Activated T-cell treated with anti-CD3 and anti-CD28 coated beads, Interleukin-2, amount 50 U/mL, for 4 hours (primary cell): Measurements from ENCODE around the gene ABHD16A. TPM values are rescaled to one million over a fixed set of nuclear protein-coding genes. Genes with fewer than 3 reads are reported as not detected.

Experiments used
- ATAC-seq, 2 donors: fragments of 200-7000 bp; cut with Tn5 transposase; one replicate each; pipeline ENCODE4 v1.10.0; 2021
- DNase-seq: peaks from one replicate; pipeline ENCODE4 v3.0.0-alpha.2; 2020
- H3K27me3 Mint-ChIP-seq: one replicate; pipeline ENCODE4 v1.8.0; 2021; ENCODE audit warnings: low read depth, mixed read lengths
- H3K36me3 Mint-ChIP-seq: one replicate; pipeline ENCODE4 v1.8.0; 2022; ENCODE audit warnings: mixed read lengths; ENCODE audit not compliant: insufficient read depth
- H3K4me1 Mint-ChIP-seq: one replicate; pipeline ENCODE4 v1.8.0; 2021; ENCODE audit warnings: low read depth, mixed read lengths
- H3K4me3 Mint-ChIP-seq: one replicate; pipeline ENCODE4 v1.8.0; 2021; ENCODE audit warnings: mild to moderate bottlenecking, moderate library complexity, mixed read lengths
- H3K9me3 Mint-ChIP-seq: one replicate; pipeline ENCODE4 v1.8.0; 2021; ENCODE audit warnings: mixed read lengths
- total RNA-seq, 3 donors: library from RNA; stranded (reverse); gene quantifications; one replicate each; pipeline ENCODE4 v1.2.1, GENCODE V29; 2021

Gene ABHD16A
- total RNA-seq, 3 donors from 2014 or later: 33.9 to 38.1 (median 35.2) TPM

DNA sequence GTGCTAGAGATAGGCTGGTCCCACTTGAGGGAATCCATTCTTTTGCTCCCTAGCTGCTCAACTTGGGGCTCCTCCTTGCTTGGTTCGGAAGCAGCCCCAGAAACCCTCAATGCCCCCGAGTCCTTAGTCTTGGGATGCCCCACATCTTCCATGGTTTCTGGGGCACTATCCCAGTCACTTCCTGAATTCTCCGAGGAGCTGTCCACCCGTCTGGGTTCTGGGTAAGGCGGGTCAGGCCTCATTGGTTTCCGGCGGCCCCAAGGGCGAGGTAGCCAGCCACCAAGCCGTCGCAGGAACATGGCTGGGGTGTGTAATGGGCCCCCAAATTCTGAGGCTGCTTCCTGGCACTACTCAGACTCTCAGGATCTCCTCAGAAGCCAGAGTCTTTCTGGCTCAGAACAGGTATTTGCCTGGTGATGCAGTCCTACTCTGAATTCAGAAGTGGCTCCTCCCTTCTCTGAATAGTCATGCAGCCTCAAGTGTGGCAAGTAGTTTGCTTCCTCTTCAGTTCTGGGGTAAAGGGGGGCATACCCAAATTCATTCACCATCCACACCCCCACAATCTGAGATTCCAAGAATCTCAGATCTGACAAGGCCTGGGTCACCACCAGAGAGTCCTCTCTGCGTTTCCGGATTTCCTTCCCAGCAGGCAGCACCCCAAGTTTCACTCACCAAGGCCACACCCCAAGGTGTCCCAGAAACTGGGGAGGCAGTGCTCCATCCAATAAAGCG, 43.3 kb downstream of the ABHD16A start:
- DNase-seq: no peak
- H3K36me3 Mint-ChIP-seq: peaks cover 27% of the 10 kb centered on the region
- peaks cover 73% of the 10 kb centered on the region for H3K4me1 Mint-ChIP-seq
- H3K27me3 Mint-ChIP-seq: no peaks in the 10 kb centered on the region
- H3K4me3 Mint-ChIP-seq: peak overlapping the region; percentile 94
- ATAC-seq: peak; percentile 57 to 66
- H3K9me3 Mint-ChIP-seq: no peaks in the 10 kb centered on the region

GRCh38 chr6:31658983-31659648, 44.0 kb downstream of the ABHD16A start:
- H3K36me3 Mint-ChIP-seq: peaks cover 23% of the 10 kb centered on the region
- H3K9me3 Mint-ChIP-seq: no peaks in the 10 kb centered on the region
- no peaks in the 10 kb centered on the region for H3K27me3 Mint-ChIP-seq
- peaks cover 67% of the 10 kb centered on the region for H3K4me1 Mint-ChIP-seq
- ATAC-seq: no peak
- DNase-seq: no peak
- peak overlapping the region; percentile 94 for H3K4me3 Mint-ChIP-seq

GRCh38 chr6:31658158-31658688, 44.9 kb downstream of the ABHD16A start:
- H3K4me3 Mint-ChIP-seq: peak overlapping the region; percentile 94
- H3K36me3 Mint-ChIP-seq: peaks cover 14% of the 10 kb centered on the region
- H3K27me3 Mint-ChIP-seq: no peaks in the 10 kb centered on the region
- H3K9me3 Mint-ChIP-seq: no peaks in the 10 kb centered on the region
- H3K4me1 Mint-ChIP-seq: peaks cover 63% of the 10 kb centered on the region
- ATAC-seq (no peak), DNase-seq (no peak)

DNA sequence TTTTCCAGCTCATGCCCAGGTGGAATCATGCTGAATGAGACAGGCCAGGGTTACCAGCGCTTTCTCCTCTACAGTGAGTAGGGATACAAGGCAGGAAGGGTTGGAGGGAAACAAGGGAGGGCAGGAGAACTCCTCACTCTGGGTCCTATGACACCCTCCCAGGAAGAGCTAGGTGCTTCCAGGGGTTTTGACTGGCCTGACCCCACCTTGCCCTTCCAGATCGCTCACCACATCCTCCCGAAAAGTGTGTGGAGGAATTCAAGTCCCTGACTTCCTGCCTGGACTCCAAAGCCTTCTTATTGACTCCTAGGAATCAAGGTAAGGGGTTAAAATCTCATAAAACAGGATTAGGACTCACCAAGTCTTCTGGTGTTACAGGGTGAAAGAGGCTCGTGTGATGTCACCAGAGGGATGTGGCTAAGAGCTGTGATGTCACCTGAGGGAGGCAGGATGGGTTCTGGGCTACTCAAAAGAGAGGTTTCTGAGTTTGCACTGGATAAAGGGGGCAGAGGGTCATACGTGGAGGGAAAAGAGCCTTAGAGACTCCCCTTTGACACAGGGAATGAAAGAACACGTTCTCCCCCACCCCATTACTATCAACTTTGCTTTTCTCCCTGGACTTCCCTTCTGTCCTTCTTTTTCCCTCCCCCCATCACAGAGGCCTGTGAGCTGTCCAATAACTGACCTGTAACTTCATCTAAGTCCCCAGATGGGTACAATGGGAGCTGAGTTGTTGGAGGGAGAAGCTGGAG, 45.5 kb downstream of the ABHD16A start:
- ATAC-seq (no peak), DNase-seq (no peak)
- Mint-ChIP-seq H3K4me3 (peak overlapping the region; percentile 64), H3K27me3 (no peaks in the 10 kb centered on the region), H3K36me3 (peaks cover 11% of the 10 kb centered on the region), H3K4me1 (peaks cover 64% of the 10 kb centered on the region), H3K9me3 (no peaks in the 10 kb centered on the region)

DNA sequence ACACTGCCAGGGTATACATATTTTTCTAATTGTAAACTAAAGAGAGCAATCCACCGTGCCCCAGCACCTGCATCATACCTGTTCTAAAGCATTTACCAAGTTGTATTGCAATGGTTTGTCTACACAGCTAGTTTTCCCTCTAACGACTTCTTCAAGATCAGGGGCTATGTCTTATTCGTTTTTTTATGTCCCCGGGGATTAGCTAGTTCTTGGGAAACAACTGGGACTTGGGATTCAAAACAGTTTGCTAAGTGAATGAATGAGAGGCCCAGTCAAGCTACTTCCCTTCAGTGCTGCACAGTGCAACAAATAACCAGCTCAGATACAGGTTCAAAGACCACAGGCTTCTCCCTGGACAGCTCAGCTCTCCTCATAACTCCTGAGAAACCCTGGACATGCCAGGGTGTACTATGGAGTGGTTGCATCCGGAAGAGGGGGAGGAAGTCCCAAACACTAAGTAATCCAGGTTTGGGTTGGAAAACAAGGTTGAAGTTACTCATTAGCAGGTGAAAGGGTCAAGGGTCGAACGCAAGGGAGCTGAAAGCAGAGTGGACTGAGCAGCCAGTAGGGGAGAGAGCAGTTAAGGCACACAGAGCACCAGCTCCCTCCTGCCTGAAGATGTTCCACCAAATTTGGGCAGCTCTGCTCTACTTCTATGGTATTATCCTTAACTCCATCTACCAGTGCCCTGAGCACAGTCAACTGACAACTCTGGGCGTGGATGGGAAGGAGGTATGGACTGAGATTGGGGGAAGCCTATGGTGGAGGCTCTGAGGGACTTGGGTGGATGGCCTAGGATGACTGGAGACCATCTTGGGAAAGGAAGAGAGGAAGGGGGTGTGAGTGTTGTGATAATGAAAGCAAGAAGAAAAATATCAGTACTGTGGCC, 47.5 kb downstream of the ABHD16A start, which contains the start of gene APOM:
Gene APOM, plus strand, starts transcription at position 546 of the 889 bp plus-strand sequence. Its CDS starts 73 bp downstream, at position 619.
- peaks cover 62% of the 10 kb centered on the region for H3K4me1 Mint-ChIP-seq
- H3K4me3 Mint-ChIP-seq: no peak within 1 kb of the TSS
- H3K36me3 Mint-ChIP-seq: peaks cover 15% of the 10 kb centered on the region
- ATAC-seq (no peak), DNase-seq (no peak)
- no peaks in the 10 kb centered on the region for H3K27me3 Mint-ChIP-seq
- H3K9me3 Mint-ChIP-seq: no peaks in the 10 kb centered on the region

DNA sequence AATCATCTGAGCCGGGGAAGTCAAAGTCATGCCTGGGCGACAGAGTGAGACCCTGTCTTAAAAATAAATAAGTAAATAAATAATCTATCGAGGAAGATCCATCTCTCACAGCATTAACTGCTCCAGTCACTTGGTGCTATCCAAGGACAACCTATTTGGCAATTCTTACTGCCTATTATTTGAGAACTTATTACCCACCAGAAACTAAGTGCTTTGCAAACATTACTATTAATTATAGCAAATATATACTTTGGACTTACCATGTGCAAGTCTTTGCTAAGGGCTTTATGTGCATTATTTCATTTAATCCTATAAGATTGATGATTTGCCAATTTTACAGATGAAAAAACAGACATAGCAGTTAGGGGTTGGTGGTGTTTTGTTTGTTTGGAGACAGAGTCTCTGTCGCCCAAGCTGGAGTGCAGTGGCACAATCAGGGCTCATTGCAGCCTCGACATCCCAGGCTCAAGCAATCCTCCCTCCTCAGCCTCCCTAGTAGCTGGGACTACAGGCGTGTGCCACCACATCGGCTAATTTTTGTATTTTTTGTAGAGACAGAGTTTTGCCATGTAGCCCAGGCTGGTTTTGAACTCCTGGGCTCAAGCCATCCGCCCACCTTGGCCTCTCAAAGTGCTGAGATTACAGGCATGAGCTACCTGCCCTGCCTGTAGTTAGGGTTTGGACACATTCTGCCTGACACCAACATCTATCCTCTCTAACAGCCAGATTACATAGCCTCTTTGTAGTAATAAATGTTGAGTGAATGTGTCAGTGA, 48.4 kb downstream of the ABHD16A start:
- H3K4me1 Mint-ChIP-seq: peaks cover 62% of the 10 kb centered on the region
- DNase-seq (no peak), ATAC-seq (no peak)
- H3K36me3 Mint-ChIP-seq: peaks cover 19% of the 10 kb centered on the region
- H3K27me3 Mint-ChIP-seq: no peaks in the 10 kb centered on the region
- H3K9me3 Mint-ChIP-seq: no peaks in the 10 kb centered on the region
- no peak overlapping the region for H3K4me3 Mint-ChIP-seq

GRCh38 chr6:31652925-31653724, 50.0 kb downstream of the ABHD16A start:
- H3K4me1 Mint-ChIP-seq: peaks cover 53% of the 10 kb centered on the region
- peaks cover 28% of the 10 kb centered on the region for H3K36me3 Mint-ChIP-seq
- peak; percentile 63 to 64 for ATAC-seq
- H3K27me3 Mint-ChIP-seq: no peaks in the 10 kb centered on the region
- H3K9me3 Mint-ChIP-seq: no peaks in the 10 kb centered on the region
- no peak for DNase-seq
- peak overlapping the region; percentile 89 for H3K4me3 Mint-ChIP-seq

DNA sequence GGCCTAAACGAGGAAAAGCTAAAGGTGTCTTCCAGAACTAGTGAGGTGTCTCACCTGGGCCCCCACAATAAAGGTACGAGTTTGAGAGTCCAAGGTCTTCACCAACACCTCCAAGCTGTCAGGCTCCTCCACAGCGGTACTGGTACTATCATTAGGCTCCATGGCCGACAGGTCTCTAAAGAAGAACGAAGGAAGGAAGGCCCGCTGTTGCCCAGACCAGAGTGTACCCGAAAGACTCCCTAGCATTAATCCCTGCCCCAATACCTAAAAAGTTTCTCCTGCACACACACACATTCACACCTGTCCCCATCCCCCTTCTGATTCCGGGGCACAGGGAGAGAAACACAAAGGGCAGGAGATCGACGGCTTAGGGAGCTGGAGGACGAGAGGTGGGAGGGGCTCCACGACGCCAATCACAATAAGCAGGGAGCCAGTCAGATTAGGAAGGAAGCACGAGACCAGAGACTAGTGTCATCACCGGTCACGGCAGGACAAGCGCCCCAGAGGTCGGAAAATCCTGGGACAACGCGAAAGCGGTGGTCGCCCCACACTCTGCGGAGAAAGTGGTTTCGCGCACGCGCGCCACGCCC, 51.4 kb downstream of the ABHD16A start:
- H3K9me3 Mint-ChIP-seq: no peaks in the 10 kb centered on the region
- peaks cover 41% of the 10 kb centered on the region for H3K4me1 Mint-ChIP-seq
- DNase-seq: no peak
- H3K27me3 Mint-ChIP-seq: no peaks in the 10 kb centered on the region
- peak; percentile 51 to 56 for ATAC-seq
- peak overlapping the region; percentile 89 for H3K4me3 Mint-ChIP-seq
- H3K36me3 Mint-ChIP-seq: peaks cover 30% of the 10 kb centered on the region

DNA sequence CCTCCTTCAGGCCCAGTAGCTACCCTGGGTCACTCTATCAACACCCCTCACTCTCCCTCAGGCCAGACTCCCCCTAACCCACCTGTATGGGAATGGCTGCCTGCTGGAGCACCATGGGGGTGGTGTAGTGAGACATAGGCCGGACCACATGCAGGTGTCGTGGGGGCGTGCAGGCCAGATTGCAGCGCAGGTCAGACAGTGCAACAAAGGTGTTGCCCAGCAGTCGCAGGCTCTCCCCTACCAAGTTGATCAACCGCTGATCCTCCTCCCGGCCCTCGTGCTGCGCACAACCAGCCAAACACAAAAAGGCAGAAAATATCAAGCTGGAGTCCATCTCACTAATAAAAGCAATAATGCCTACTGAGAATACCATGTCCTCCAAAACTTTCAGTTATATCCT, 57.8 kb downstream of the ABHD16A start:
- Mint-ChIP-seq H3K36me3 (peaks cover 38% of the 10 kb centered on the region), H3K4me1 (peaks cover 10% of the 10 kb centered on the region), H3K27me3 (no peaks in the 10 kb centered on the region), H3K4me3 (no peak overlapping the region), H3K9me3 (no peaks in the 10 kb centered on the region)
- no peak for DNase-seq
- ATAC-seq: no peak

GRCh38 chr6:31643818-31644454, 59.2 kb downstream of the ABHD16A start:
- Mint-ChIP-seq H3K4me1 (peaks cover 5% of the 10 kb centered on the region), H3K4me3 (no peak overlapping the region), H3K36me3 (peaks cover 33% of the 10 kb centered on the region), H3K9me3 (no peaks in the 10 kb centered on the region), H3K27me3 (no peaks in the 10 kb centered on the region)
- no peak for DNase-seq
- no peak for ATAC-seq

DNA sequence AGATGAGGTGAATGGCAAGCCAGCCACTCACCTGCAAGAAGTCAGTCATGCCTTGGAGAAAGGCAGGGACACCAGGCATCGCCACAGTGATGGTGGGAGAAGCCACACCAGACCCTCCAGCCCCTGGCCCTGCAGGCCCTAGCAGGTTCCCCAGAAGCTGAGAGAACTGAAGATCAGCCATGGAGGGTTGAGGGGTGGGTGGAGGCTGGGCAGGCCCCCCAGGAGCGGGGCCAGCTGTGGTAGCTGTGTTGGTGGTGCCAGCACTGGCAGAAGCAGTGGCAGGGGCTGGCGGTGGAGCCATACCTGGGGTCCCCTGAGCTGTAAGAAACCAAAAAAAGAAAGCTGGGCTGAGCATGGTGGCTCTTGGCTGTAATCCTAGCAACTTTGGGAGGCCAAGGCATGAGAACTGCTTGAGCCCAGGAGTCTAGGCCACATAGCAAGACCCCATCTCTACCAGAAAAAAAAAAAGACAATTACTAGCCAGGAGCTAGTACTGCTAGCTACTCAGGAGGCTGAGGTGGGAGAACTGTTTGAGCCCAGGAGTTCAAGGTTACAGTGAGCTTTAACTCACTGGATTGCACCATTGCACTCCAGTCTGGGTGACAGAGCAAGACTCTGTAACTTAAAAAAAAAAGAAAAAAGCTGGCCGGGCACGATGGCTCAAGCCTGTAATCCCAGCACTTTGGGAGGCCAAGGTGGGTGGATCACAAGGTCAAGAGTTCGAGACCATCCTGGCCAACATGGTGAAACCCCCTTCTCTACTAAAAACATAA, 60.1 kb downstream of the ABHD16A start:
- Mint-ChIP-seq H3K9me3 (no peaks in the 10 kb centered on the region), H3K36me3 (peaks cover 30% of the 10 kb centered on the region), H3K4me1 (peaks cover 5% of the 10 kb centered on the region), H3K27me3 (no peaks in the 10 kb centered on the region), H3K4me3 (no peak overlapping the region)
- DNase-seq: no peak
- ATAC-seq: no peak
